ENCODE measurements around the gene CREM. TPM values are rescaled to one million over a fixed set of nuclear protein-coding genes. Genes with fewer than 3 reads are reported as not detected.

CREM gene
- total and polyA plus RNA-seq, 2 donors from 2014 or later, result 41.3 to 43.9 TPM

DNA sequence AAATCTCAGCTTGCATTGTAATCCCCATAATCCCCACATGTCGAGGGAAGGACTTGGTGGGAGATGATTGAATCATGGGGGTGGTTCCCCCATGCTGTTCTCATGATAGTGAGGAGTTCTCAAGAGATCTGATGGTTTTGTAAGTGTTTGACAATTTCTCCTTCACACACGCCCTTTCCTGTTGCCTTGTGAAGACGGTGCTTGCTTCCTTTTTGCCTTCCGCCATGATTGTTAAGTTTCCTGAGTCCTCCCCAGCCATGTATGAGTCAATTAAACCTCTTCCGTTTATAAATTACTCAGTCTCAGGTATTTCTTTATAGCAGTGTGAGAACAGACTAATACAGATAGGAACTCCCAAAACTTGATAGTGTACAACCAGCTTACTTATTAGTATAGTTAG, 98.6 kb downstream of the CREM start:
- Histone ChIP-seq H3K9me3 (ENCODE audit: control insufficient read depth in 2 of 3, insufficient read depth in 1 of 3, low read length in 3 of 3) (no peaks in the 10 kb centered on the region), H3K27me3 (ENCODE audit: control insufficient read depth, insufficient read depth, low read length) (no peaks in the 10 kb centered on the region), H3K27ac (ENCODE audit: low read depth in 2 of 2, low read length in 2 of 2) (no peak overlapping the region), H3K9ac (ENCODE audit: low read length in 3 of 3) (no peak overlapping the region), H3K36me3 (ENCODE audit: control insufficient read depth in 2 of 3, insufficient read depth in 3 of 3, low read length in 3 of 3) (no peaks in the 10 kb centered on the region), H3K4me1 (ENCODE audit: control insufficient read depth in 2 of 3, insufficient read depth in 2 of 3, low read depth in 1 of 3, low read length in 3 of 3) (no peaks in the 10 kb centered on the region), H3K4me3 (ENCODE audit: low read length in 3 of 3) (no peak overlapping the region)
- no peak for FAIRE-seq
- intact Hi-C loops (cut with DNase I), result no loop called here
- no peak for TF ChIP-seq CTCF (IDR thresholded peaks at IDR 0.05; ENCODE audit: borderline replicate concordance, extremely low read depth, insufficient read depth)
- DNase-seq, result no peak

- H3K9me3 ChIP-seq (ENCODE audit: control insufficient read depth in 2 of 3, insufficient read depth in 1 of 3, low read length in 3 of 3), result no peaks in the 10 kb centered on the region
- no peak overlapping the region for H3K27ac ChIP-seq (ENCODE audit: low read depth in 2 of 2, low read length in 2 of 2)
- TF ChIP-seq CTCF (IDR thresholded peaks at IDR 0.05; ENCODE audit: borderline replicate concordance, extremely low read depth, insufficient read depth), result no peak
- intact Hi-C loops (cut with DNase I), result no loop called here
- FAIRE-seq (no peak), DNase-seq (no peak)
- H3K9ac ChIP-seq (ENCODE audit: low read length in 3 of 3), result no peak overlapping the region
- no peaks in the 10 kb centered on the region for H3K27me3 ChIP-seq (ENCODE audit: control insufficient read depth, insufficient read depth, low read length)
- no peaks in the 10 kb centered on the region for H3K36me3 ChIP-seq (ENCODE audit: control insufficient read depth in 2 of 3, insufficient read depth in 3 of 3, low read length in 3 of 3)
- no peaks in the 10 kb centered on the region for H3K4me1 ChIP-seq (ENCODE audit: control insufficient read depth in 2 of 3, insufficient read depth in 2 of 3, low read depth in 1 of 3, low read length in 3 of 3)
- no peak overlapping the region for H3K4me3 ChIP-seq (ENCODE audit: low read length in 3 of 3)
Observed at GRCh38 chr10:35226507-35226906, 99.9 kb downstream of the CREM start.

DNA sequence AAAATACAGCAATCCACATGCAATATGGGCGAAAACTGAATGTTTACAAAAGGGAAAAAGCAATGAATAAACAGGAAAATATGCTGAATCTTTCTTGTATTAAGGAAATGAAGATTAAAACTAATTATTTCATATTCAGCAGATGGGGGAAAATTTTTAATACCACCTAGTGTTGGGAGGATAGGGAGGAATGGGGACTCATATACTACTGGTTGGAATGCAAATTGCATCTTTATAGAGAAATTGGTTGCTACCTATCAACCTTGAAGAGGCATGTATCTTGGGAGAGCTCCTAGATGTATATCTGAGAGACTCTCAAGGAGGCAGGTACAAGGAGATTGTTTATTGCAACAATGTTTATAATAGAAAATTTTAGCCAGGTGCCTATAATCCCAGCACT, 101.4 kb downstream of the CREM start:
- FAIRE-seq (no peak), DNase-seq (no peak)
- Histone ChIP-seq H3K27ac (ENCODE audit: low read depth in 2 of 2, low read length in 2 of 2) (no peak overlapping the region), H3K9ac (ENCODE audit: low read length in 3 of 3) (no peak overlapping the region), H3K4me1 (ENCODE audit: control insufficient read depth in 2 of 3, insufficient read depth in 2 of 3, low read depth in 1 of 3, low read length in 3 of 3) (no peaks in the 10 kb centered on the region), H3K27me3 (ENCODE audit: control insufficient read depth, insufficient read depth, low read length) (no peaks in the 10 kb centered on the region), H3K9me3 (ENCODE audit: control insufficient read depth in 2 of 3, insufficient read depth in 1 of 3, low read length in 3 of 3) (no peaks in the 10 kb centered on the region), H3K4me3 (ENCODE audit: low read length in 3 of 3) (no peak overlapping the region), H3K36me3 (ENCODE audit: control insufficient read depth in 2 of 3, insufficient read depth in 3 of 3, low read length in 3 of 3) (no peaks in the 10 kb centered on the region)
- intact Hi-C loops (cut with DNase I), result no loop called here
- TF ChIP-seq CTCF (IDR thresholded peaks at IDR 0.05; ENCODE audit: borderline replicate concordance, extremely low read depth, insufficient read depth), result no peak

- intact Hi-C loops (cut with DNase I), result no loop called here
- Histone ChIP-seq H3K27ac (ENCODE audit: low read depth in 2 of 2, low read length in 2 of 2) (no peak overlapping the region), H3K4me1 (ENCODE audit: control insufficient read depth in 2 of 3, insufficient read depth in 2 of 3, low read depth in 1 of 3, low read length in 3 of 3) (no peaks in the 10 kb centered on the region), H3K9ac (ENCODE audit: low read length in 3 of 3) (no peak overlapping the region), H3K27me3 (ENCODE audit: control insufficient read depth, insufficient read depth, low read length) (no peaks in the 10 kb centered on the region), H3K4me3 (ENCODE audit: low read length in 3 of 3) (no peak overlapping the region), H3K36me3 (ENCODE audit: control insufficient read depth in 2 of 3, insufficient read depth in 3 of 3, low read length in 3 of 3) (no peaks in the 10 kb centered on the region), H3K9me3 (ENCODE audit: control insufficient read depth in 2 of 3, insufficient read depth in 1 of 3, low read length in 3 of 3) (no peaks in the 10 kb centered on the region)
- no peak for TF ChIP-seq CTCF (IDR thresholded peaks at IDR 0.05; ENCODE audit: borderline replicate concordance, extremely low read depth, insufficient read depth)
- FAIRE-seq, result no peak
- no peak for DNase-seq
Observed at GRCh38 chr10:35231646-35232045, 105.0 kb downstream of the CREM start.
